ENCODE data around the gene GORAB. TPM values are rescaled to one million over a fixed set of nuclear protein-coding genes. Genes with fewer than 3 reads are reported as not detected.

The GORAB gene
- total RNA-seq, 4 donors from 2014 or later, result 13.6 to 29.3 (median 16.7) TPM

GRCh38 chr1:170586321-170587252 is 54.6 kb downstream of the GORAB start:
- DNase-seq, result peak in 1 of 2 donors; percentile 6
- Histone ChIP-seq H3K9me3 (no peaks in the 10 kb centered on the region), H3K36me3 (no peaks in the 10 kb centered on the region), H3K4me3 (replicated peaks in 1 of 3) (no peak overlapping the region), H3K27me3 (no peaks in the 10 kb centered on the region), H3K27ac (peak overlapping the region; percentile 20 to 69 (median 54)), H3K4me1 (peaks cover 4 to 6% of the 10 kb centered on the region in 2 donors)
- intact Hi-C loops (cut with DNase I), result no loop called here
- TF ChIP-seq CTCF (IDR thresholded peaks at IDR 0.05) (no peak), POLR2A (IDR thresholded peaks at IDR 0.05) (no peak)
- 38 to 50% methylated on average over 11 of the region's 11 CpGs for WGBS, 2 donors

- 72 to 76% methylated on average over 4 of the region's 4 CpGs for WGBS, 2 donors
These were observed 55.3 kb downstream of the GORAB start for GRCh38 chr1:170587253-170587593.

GRCh38 chr1:170590921-170591705 is 59.1 kb downstream of the GORAB start:
- WGBS, 2 donors, result 38 to 46% methylated on average over 13 of the region's 13 CpGs
- Histone ChIP-seq H3K4me1 (peaks cover 21 to 25% of the 10 kb centered on the region in 2 donors), H3K27me3 (no peaks in the 10 kb centered on the region), H3K9me3 (no peaks in the 10 kb centered on the region), H3K27ac (peak overlapping the region; percentile 22 to 31 (median 24)), H3K36me3 (no peaks in the 10 kb centered on the region), H3K4me3 (replicated peaks in 1 of 3) (peak overlapping the region in 1 of 3 donors; percentile 2)
- no peak for TF ChIP-seq CTCF (IDR thresholded peaks at IDR 0.05)
- TF ChIP-seq POLR2A (IDR thresholded peaks at IDR 0.05), result no peak
- no peak for DNase-seq
- intact Hi-C loops (cut with DNase I), result no loop called here

More at GRCh38 chr1:170587253-170587593, 55.3 kb downstream of the GORAB start:
- no peaks in the 10 kb centered on the region for H3K27me3 ChIP-seq
- peak overlapping the region; percentile 20 to 69 (median 54) for H3K27ac ChIP-seq
- no peak for DNase-seq
- H3K36me3 ChIP-seq, result no peaks in the 10 kb centered on the region
- intact Hi-C loops (cut with DNase I), result no loop called here
- H3K4me1 ChIP-seq, result peaks cover 8 to 12% of the 10 kb centered on the region in 2 donors
- no peaks in the 10 kb centered on the region for H3K9me3 ChIP-seq
- H3K4me3 ChIP-seq (replicated peaks in 1 of 3), result no peak overlapping the region
- TF ChIP-seq CTCF (IDR thresholded peaks at IDR 0.05) (no peak), POLR2A (IDR thresholded peaks at IDR 0.05) (no peak)

- peak overlapping the region in 1 of 3 donors; percentile 35 for H3K27ac ChIP-seq
- no peak for TF ChIP-seq CTCF (IDR thresholded peaks at IDR 0.05)
- no peak for TF ChIP-seq POLR2A (IDR thresholded peaks at IDR 0.05)
- H3K36me3 ChIP-seq, result no peaks in the 10 kb centered on the region
- no peak for DNase-seq
- 49 to 57% methylated on average over 2 of the region's 2 CpGs for WGBS, 2 donors
- intact Hi-C loops (cut with DNase I), result no loop called here
- H3K9me3 ChIP-seq, result no peaks in the 10 kb centered on the region
- no peak overlapping the region for H3K4me3 ChIP-seq (replicated peaks in 1 of 3)
- H3K4me1 ChIP-seq, result peaks cover 21 to 25% of the 10 kb centered on the region in 2 donors
- H3K27me3 ChIP-seq, result no peaks in the 10 kb centered on the region
These were observed 60.7 kb downstream of the GORAB start for GRCh38 chr1:170592591-170593111.
